ENCODE results near the gene PSMG3. TPM values are rescaled to one million over a fixed set of nuclear protein-coding genes. Genes with fewer than 3 reads are reported as not detected.

The PSMG3 gene
- total RNA-seq, 1 experiment from 2014 or later = 63.0 TPM

DNA sequence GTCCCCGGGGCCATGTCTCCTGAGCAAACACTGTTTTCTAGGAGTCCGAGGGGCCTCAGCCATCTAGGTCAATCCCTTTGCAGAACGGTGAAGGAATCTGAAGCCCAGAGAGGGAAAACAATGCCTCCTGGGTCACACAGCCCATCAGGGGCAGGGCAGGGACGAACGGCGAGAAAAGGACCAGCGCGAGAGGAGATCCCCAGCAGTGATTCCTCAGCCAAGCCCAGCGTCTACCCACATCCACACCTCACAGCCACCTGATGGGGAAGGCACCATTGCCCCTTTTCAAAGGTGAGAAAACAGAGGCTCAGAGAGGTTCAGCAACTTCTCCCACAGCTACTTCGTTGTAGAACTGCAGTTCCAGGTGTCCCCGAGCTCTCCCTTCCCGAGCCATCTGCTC is 17.9 kb upstream of the PSMG3 start:
- Histone ChIP-seq H3K4me2 (ENCODE audit: insufficient read depth, insufficient read length, low read length) (no peak overlapping the region), H3K4me1 (ENCODE audit: insufficient read depth, low read length) (no peaks in the 10 kb centered on the region), H2BK15ac (ENCODE audit: low read depth, low read length) (no peak overlapping the region), H4K8ac (replicated peaks; ENCODE audit: insufficient read length, low read depth, low read length) (no peak overlapping the region), H2AFZ (ENCODE audit: low read length) (no peak overlapping the region), H3K23ac (ENCODE audit: insufficient read length, low read depth, low read length) (no peak overlapping the region), H4K20me1 (ENCODE audit: control insufficient read depth, insufficient read depth, insufficient read length) (no peaks in the 10 kb centered on the region), H3K56ac (ENCODE audit: insufficient read length, low read depth, low read length) (no peak overlapping the region), H3K79me1 (ENCODE audit: insufficient read depth, low read depth, low read length, poor library complexity, severe bottlenecking) (no peaks in the 10 kb centered on the region), H3K18ac (ENCODE audit: insufficient read length, low read depth, low read length) (no peak overlapping the region), H2AK5ac (ENCODE audit: insufficient read length, low read length) (no peak overlapping the region), H2BK12ac (ENCODE audit: insufficient read length, low read depth, low read length) (no peak overlapping the region), H3K9ac (ENCODE audit: extremely low read depth, insufficient read length, low read length) (no peak overlapping the region), H2BK5ac (ENCODE audit: insufficient read length, low read length) (no peak overlapping the region), H3K4ac (ENCODE audit: low read depth, low read length) (no peak overlapping the region), H3T11ph (ENCODE audit: low read length) (no peak overlapping the region), H3K79me2 (ENCODE audit: insufficient read depth, low read length) (no peaks in the 10 kb centered on the region), H3K9me3 (ENCODE audit: control insufficient read depth, low read depth, low read length) (no peaks in the 10 kb centered on the region), H4K91ac (ENCODE audit: insufficient read length, low read depth, low read length) (no peak overlapping the region), H3K27ac (ENCODE audit: insufficient read length, low read depth, low read length) (no peak overlapping the region), H3K23me2 (ENCODE audit: insufficient read length, low read depth, low read length, poor library complexity, severe bottlenecking) (no peaks in the 10 kb centered on the region), H3K14ac (ENCODE audit: insufficient read depth, low read length) (no peak overlapping the region; the same call in 1 of the 2 replicates), H2BK120ac (ENCODE audit: low read depth, low read length, poor library complexity, severe bottlenecking) (no peak overlapping the region), H2BK20ac (ENCODE audit: low read depth, low read length, poor library complexity, severe bottlenecking) (no peak overlapping the region), H4K5ac (ENCODE audit: insufficient read length, low read depth, low read length) (no peak overlapping the region), H3K27me3 (ENCODE audit: insufficient read depth, low read length) (no peaks in the 10 kb centered on the region)
- no peak overlapping the region for H3K27ac Mint-ChIP-seq
- peaks cover 14 to 15% of the 10 kb centered on the region in 2 experiments for H3K4me1 Mint-ChIP-seq
- TF ChIP-seq CTCF (conservative IDR thresholded peaks at IDR 0.05) = no peak
- H3K9me3 Mint-ChIP-seq = peaks cover 10% of the 10 kb centered on the region in 2 experiments; a peak in 4 of 5 replicates
- peaks cover 2 to 16% (median 3%) of the 10 kb centered on the region in 3 experiments; a peak in 6 of 7 replicates for H3K36me3 Mint-ChIP-seq (ENCODE audit: insufficient read depth in 1 of 3, low read depth in 3 of 3)
- H3K4me3 Mint-ChIP-seq = no peak overlapping the region; a peak in 1 of 5 replicates
- no peak for DNase-seq
- WGBS (ENCODE audit: extremely low coverage, insufficient read length, low lambda C conversion rate) = no CpG with 5 or more reads among the region's 12 CpGs
- peaks cover 15% of the 10 kb centered on the region for H3K27me3 Mint-ChIP-seq (ENCODE audit: low read depth)

Measured in H9 (cell line).